Activated B cell treated with CpG ODN at 0.5 μM for 24 hours (primary cell): Measurements from ENCODE around the gene ZNF284. TPM values are rescaled to one million over a fixed set of nuclear protein-coding genes. Genes with fewer than 3 reads are reported as not detected.

ENCODE experiments used
- ATAC-seq: fragments of 200-7000 bp; cut with Tn5 transposase; one replicate; pipeline ENCODE4 v1.10.0; 2021; ENCODE audit warnings: low read depth, mild to moderate bottlenecking, moderate library complexity
- CTCF ChIA-PET: fragments of 350-600 bp; sonication (Branson Sonifier 250); formaldehyde crosslinking; loops from one replicate; lab custom pipeline; 2021; ENCODE audit warnings: antibody characterized with exemption; lab: Charles Lee
- POLR2A ChIA-PET: fragments of 350-600 bp; sonication (Branson Sonifier 250); formaldehyde crosslinking; loops from one replicate; lab custom pipeline; 2021; ENCODE audit warnings: antibody characterized with exemption; lab: Charles Lee
- DNase-seq: peaks from one replicate; pipeline ENCODE4 v3.0.0; 2022
- H3K27ac Mint-ChIP-seq: one replicate; pipeline ENCODE4 v1.8.0; 2020; ENCODE audit warnings: mixed read lengths
- H3K27me3 Mint-ChIP-seq: one replicate; pipeline ENCODE4 v1.8.0; 2021; ENCODE audit warnings: mixed read lengths
- H3K36me3 Mint-ChIP-seq: one replicate; pipeline ENCODE4 v1.8.0; 2021; ENCODE audit warnings: low read depth, mixed read lengths
- H3K4me1 Mint-ChIP-seq: one replicate; pipeline ENCODE4 v1.8.0; 2021; ENCODE audit warnings: mixed read lengths
- H3K4me3 Mint-ChIP-seq: one replicate; pipeline ENCODE4 v1.8.0; 2020; ENCODE audit warnings: mild to moderate bottlenecking, mixed read lengths
- H3K9me3 Mint-ChIP-seq: one replicate; pipeline ENCODE4 v1.8.0; 2020; ENCODE audit warnings: mixed read lengths
- CTCF ChIP-seq: fragments of 200-600 bp; IDR thresholded peaks from one replicate; pipeline ENCODE4 v1.8.0; 2022; ENCODE audit warnings: antibody characterized with exemption, mild to moderate bottlenecking
- intact Hi-C: fragments of 100-400 bp; cut with micrococcal nuclease; formaldehyde crosslinking; loops from one replicate; pipeline ENCODE4 v1.15.1; 2024
- total RNA-seq: library from RNA; stranded (reverse); gene quantifications from 2 replicates; pipeline ENCODE4 v1.2.3, GENCODE V29; 2022

The ZNF284 gene
- total RNA-seq, 1 donor from 2014 or later, result 2.1 TPM

DNA sequence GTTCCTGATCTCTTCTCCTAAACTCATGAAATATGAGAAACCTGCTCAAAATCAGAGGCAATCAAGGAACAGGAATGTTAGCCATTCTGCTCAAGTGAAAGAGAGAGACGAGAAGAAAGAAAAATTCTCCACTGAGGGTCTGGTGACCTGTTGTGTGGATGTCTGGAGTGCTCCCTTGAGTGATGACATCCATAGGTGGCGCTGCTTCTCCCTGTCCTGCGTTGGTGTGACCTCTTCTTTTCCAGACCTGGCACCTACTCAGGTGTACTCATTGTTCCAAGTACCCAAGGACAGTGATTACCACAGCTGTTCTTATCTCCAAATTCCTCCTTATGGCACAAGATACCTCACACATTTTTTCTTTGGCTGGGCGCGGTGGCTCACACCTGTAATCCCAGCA is 16.1 kb upstream of the ZNF284 start:
- intact Hi-C loops, result no loop called here
- TF ChIP-seq CTCF, result no peak
- ATAC-seq (no peak), DNase-seq (no peak)
- POLR2A ChIA-PET, result no interaction called here
- Mint-ChIP-seq H3K27ac (no peak overlapping the region), H3K4me3 (no peak overlapping the region), H3K27me3 (no peaks in the 10 kb centered on the region), H3K9me3 (peaks cover 21% of the 10 kb centered on the region), H3K4me1 (peaks cover 24% of the 10 kb centered on the region), H3K36me3 (peaks cover 61% of the 10 kb centered on the region)
- CTCF ChIA-PET, result no interaction called here

DNA sequence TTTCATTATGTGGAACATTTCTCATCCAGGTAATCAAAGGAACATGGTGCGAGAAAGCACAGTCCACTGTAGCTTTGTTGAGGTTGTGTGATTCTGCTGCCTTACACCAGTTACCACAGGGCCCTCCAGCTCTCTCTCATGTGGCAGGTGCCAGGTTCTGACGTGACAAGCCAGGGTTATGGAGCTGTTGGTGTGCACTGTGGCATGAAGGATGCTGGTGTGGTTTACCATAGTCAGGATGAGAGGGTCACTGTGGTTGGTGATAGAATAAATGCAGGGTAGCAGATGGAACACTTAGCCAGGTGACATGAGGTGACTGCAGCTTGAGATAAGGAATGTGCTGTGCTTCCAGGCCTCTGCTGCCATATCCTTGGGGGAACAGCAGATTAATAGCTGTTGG is 12.7 kb upstream of the ZNF284 start:
- no peaks in the 10 kb centered on the region for H3K4me1 Mint-ChIP-seq
- peaks cover 78% of the 10 kb centered on the region for H3K36me3 Mint-ChIP-seq
- no peak overlapping the region for H3K4me3 Mint-ChIP-seq
- POLR2A ChIA-PET, result no interaction called here
- DNase-seq (no peak), ATAC-seq (no peak)
- intact Hi-C loops, result no loop called here
- no peak overlapping the region for H3K27ac Mint-ChIP-seq
- peaks cover 22% of the 10 kb centered on the region for H3K9me3 Mint-ChIP-seq
- no peaks in the 10 kb centered on the region for H3K27me3 Mint-ChIP-seq
- no peak for TF ChIP-seq CTCF
- CTCF ChIA-PET, result no interaction called here

GRCh38 chr19:44061038-44061437 is 10.9 kb upstream of the ZNF284 start:
- no peak for TF ChIP-seq CTCF
- intact Hi-C loops, result no loop called here
- H3K27ac Mint-ChIP-seq, result no peak overlapping the region
- H3K4me3 Mint-ChIP-seq, result no peak overlapping the region
- H3K36me3 Mint-ChIP-seq, result peaks cover 73% of the 10 kb centered on the region
- no peak for DNase-seq
- no peaks in the 10 kb centered on the region for H3K27me3 Mint-ChIP-seq
- ChIA-PET CTCF (no interaction called here), POLR2A (no interaction called here)
- peaks cover 19% of the 10 kb centered on the region for H3K9me3 Mint-ChIP-seq
- no peak for ATAC-seq
- H3K4me1 Mint-ChIP-seq, result no peaks in the 10 kb centered on the region

DNA sequence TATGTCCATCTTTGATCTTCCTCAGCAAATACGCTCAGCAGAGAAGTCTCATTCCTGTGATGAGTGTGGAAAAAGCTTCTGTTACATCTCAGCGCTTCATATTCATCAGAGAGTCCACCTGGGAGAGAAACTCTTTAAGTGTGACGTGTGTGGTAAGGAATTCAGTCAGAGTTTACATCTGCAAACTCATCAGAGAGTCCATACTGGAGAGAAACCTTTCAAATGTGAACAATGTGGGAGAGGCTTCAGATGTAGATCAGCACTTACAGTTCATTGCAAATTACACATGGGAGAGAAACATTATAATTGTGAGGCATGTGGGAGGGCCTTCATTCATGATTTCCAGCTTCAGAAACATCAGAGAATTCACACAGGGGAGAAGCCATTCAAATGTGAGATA is 5.7 kb upstream of the ZNF284 start:
- intact Hi-C loops, result no loop called here
- ChIA-PET POLR2A (no interaction called here), CTCF (no interaction called here)
- Mint-ChIP-seq H3K27me3 (peaks cover 1% of the 10 kb centered on the region), H3K27ac (no peak overlapping the region), H3K36me3 (peaks cover 60% of the 10 kb centered on the region), H3K4me1 (peaks cover 4% of the 10 kb centered on the region), H3K4me3 (no peak overlapping the region), H3K9me3 (peaks cover 36% of the 10 kb centered on the region)
- TF ChIP-seq CTCF, result no peak
- DNase-seq (no peak), ATAC-seq (no peak)

- no peak overlapping the region for H3K4me3 Mint-ChIP-seq
- H3K36me3 Mint-ChIP-seq, result peaks cover 43% of the 10 kb centered on the region
- DNase-seq (no peak), ATAC-seq (no peak)
- no peak overlapping the region for H3K27ac Mint-ChIP-seq
- ChIA-PET POLR2A (no interaction called here), CTCF (no interaction called here)
- intact Hi-C loops, result no loop called here
- TF ChIP-seq CTCF, result no peak
- peaks cover 41% of the 10 kb centered on the region for H3K9me3 Mint-ChIP-seq
- peaks cover 24% of the 10 kb centered on the region for H3K4me1 Mint-ChIP-seq
- H3K27me3 Mint-ChIP-seq, result peaks cover 1% of the 10 kb centered on the region
These were observed 2.5 kb upstream of the ZNF284 start for GRCh38 chr19:44069415-44069814.
